K562 (cell line): ENCODE results near the gene DDT. TPM values are rescaled to one million over a fixed set of nuclear protein-coding genes. Genes with fewer than 3 reads are reported as not detected.

Experiments used
- CC2D1A ChIP-seq: fragments of 450-650 bp; IDR thresholded peaks from 2 replicates; pipeline ENCODE4 v1.6.1; 2017; ENCODE audit warnings: mild to moderate bottlenecking
- CTBP1 ChIP-seq: fragments of 450-650 bp; IDR thresholded peaks from 2 replicates; pipeline ENCODE4 v1.6.1; 2016; ENCODE audit warnings: borderline replicate concordance
- ETV6 ChIP-seq, 3 experiments: fragments of 150-350 bp in 1 of 3; sonication (generic) in 1 of 3; formaldehyde crosslinking in 1 of 3; IDR thresholded peaks; 2 replicates each; pipeline versions ENCODE4 v1.6.1 to v1.8.0; 2014 to 2022; ENCODE audit warnings: borderline replicate concordance in 2 of 3, low read depth in 2 of 3, antibody characterized with exemption in 1 of 3, low read length in 1 of 3, mild to moderate bottlenecking in 1 of 3, missing genetic modification reagents in 1 of 3
- FOXK2 ChIP-seq, 2 experiments: fragments of 450-650 bp; IDR thresholded peaks in 1 of 2; conservative IDR thresholded peaks in 1 of 2; 2 replicates each; pipeline ENCODE4 v1.6.1; 2016; ENCODE audit warnings: low read depth in 2 of 2, mild to moderate bottlenecking in 1 of 2
- HMG20A ChIP-seq: fragments of 450-650 bp; formaldehyde crosslinking; conservative IDR thresholded peaks from 2 replicates; pipeline ENCODE4 v1.4.0; 2020; ENCODE audit warnings: mild to moderate bottlenecking, mixed read lengths
- MCM5 ChIP-seq: fragments of 450-650 bp; IDR thresholded peaks from 2 replicates; pipeline ENCODE4 v1.6.1; 2016; ENCODE audit warnings: low read depth
- MLLT1 ChIP-seq, 2 experiments: fragments of 450-650 bp; IDR thresholded peaks; 2 replicates each; pipeline ENCODE4 v1.6.1; 2016
- POLR2AphosphoS2 ChIP-seq: IDR thresholded peaks from 2 replicates; pipeline ENCODE4 v1.6.1; 2012; ENCODE audit warnings: low read length, improper control_type of control experiment
- PRPF4 ChIP-seq: fragments of 200-400 bp; formaldehyde crosslinking; IDR thresholded peaks from one replicate; pipeline ENCODE4 v1.6.1; 2017; ENCODE audit warnings: low read length, low read depth, mild to moderate bottlenecking; ENCODE audit not compliant: insufficient read depth, poor library complexity, severe bottlenecking
- RCOR1 ChIP-seq, 2 experiments: IDR thresholded peaks; 2 replicates each; pipeline ENCODE4 v1.6.1; 2012; ENCODE audit warnings: low read depth in 2 of 2, low read length in 2 of 2, borderline replicate concordance in 1 of 2, improper control_type of control experiment in 1 of 2
- SFPQ ChIP-seq: fragments of 200-400 bp; formaldehyde crosslinking; IDR thresholded peaks from 2 replicates; pipeline ENCODE4 v1.6.1; 2017; ENCODE audit warnings: mild to moderate bottlenecking, low read depth, low read length, moderate library complexity
- SMARCE1 ChIP-seq: fragments of 450-650 bp; IDR thresholded peaks from 2 replicates; pipeline ENCODE4 v1.7.1; 2016; ENCODE audit warnings: mild to moderate bottlenecking
- SNAPC5 ChIP-seq: fragments of 250-450 bp; sonication (Bioruptor Pico); IDR thresholded peaks from 2 replicates; pipeline ENCODE4 v1.8.0; 2021; ENCODE audit warnings: moderate library complexity, mild to moderate bottlenecking, inconsistent platforms
- SOX6 ChIP-seq: fragments of 450-650 bp; IDR thresholded peaks from 2 replicates; pipeline ENCODE4 v1.6.1; 2014; ENCODE audit warnings: mild to moderate bottlenecking
- STAT6 ChIP-seq: sonication (generic); formaldehyde crosslinking; IDR thresholded peaks from 2 replicates; pipeline ENCODE4 v1.8.1; 2023; ENCODE audit warnings: mild to moderate bottlenecking, missing genetic modification reagents
- TAF15 ChIP-seq: fragments of 200-400 bp; formaldehyde crosslinking; IDR thresholded peaks from 2 replicates; pipeline ENCODE4 v1.6.1; 2017; ENCODE audit warnings: mild to moderate bottlenecking, low read depth, low read length, moderate library complexity
- TAL1 ChIP-seq: fragments of 450-650 bp; IDR thresholded peaks from 2 replicates; pipeline ENCODE4 v1.6.1; 2016; ENCODE audit warnings: mild to moderate bottlenecking
- ZKSCAN1 ChIP-seq: fragments of 150-350 bp; IDR thresholded peaks from 2 replicates; pipeline ENCODE4 v1.6.1; 2016; ENCODE audit warnings: low read depth, low read length
- ZNF41 ChIP-seq: fragments of 250-450 bp; sonication (Bioruptor Pico); conservative IDR thresholded peaks from 2 replicates; pipeline ENCODE4 v1.4.0; 2020; ENCODE audit warnings: mild to moderate bottlenecking
- ZNF77 ChIP-seq: fragments of 250-450 bp; sonication (Bioruptor Pico); IDR thresholded peaks from 2 replicates; pipeline ENCODE4 v1.5.0; 2020
- polyA plus RNA-seq, 8 experiments: library from polyadenylated mRNA; depleted of rRNA in 4 of 8; stranded (reverse) in 5 of 8; unstranded in 3 of 8; fragments of >200 nt; fragmentation: Nextera tagmentation in 2 of 8; fragmentation: Illumina TruSeq in 1 of 8; extraction: Ambion mirVana in 2 of 8; extraction: Trizol in 1 of 8; gene quantifications; 2 replicates each; pipeline versions ENCODE4 v1.2.1 to v1.2.3, GENCODE V29; 2011 to 2014; ENCODE audit warnings: inconsistent platforms in 1 of 8, missing spikeins in 1 of 8
- total RNA-seq, 7 experiments: library from RNA; depleted of rRNA in 6 of 7; stranded (reverse); fragments of >200 nt in 6 of 7; fragmentation: Illumina TruSeq in 2 of 7; extraction: Trizol in 2 of 7; gene quantifications; 2 replicates each; pipeline versions ENCODE4 v1.2.1 to v1.2.3, GENCODE V29; 2011 to 2021; ENCODE audit warnings: low replicate concordance in 1 of 7

The DDT gene
- total and polyA plus RNA-seq, 9 of the 15 experiments (the other 6 are each of a cell fraction or from before 2014, with no cell fraction given) = 24.0 to 209 (median 63.2) TPM

- TF ChIP-seq PRPF4 (no peak), SNAPC5 (no peak), ETV6 (IDR thresholded peaks at IDR 0.05; ENCODE audit: borderline replicate concordance in 1 of 2, low read depth in 2 of 2, low read length in 1 of 2) (no peak), ETV6 (CRISPR knock-in tag; IDR thresholded peaks at IDR 0.05; ENCODE audit: borderline replicate concordance) (no peak), TAF15 (no peak), STAT6 (no peak), SFPQ (no peak), FOXK2 (conservative IDR thresholded peaks at IDR 0.05 in 1 of 2, IDR thresholded peaks at IDR 0.05 in 1 of 2; ENCODE audit: low read depth in 2 of 2) (no peak), POLR2AphosphoS2 (no peak), MCM5 (no peak), SMARCE1 (peak; percentile 31; the same call in 1 of the 2 replicates), RCOR1 (IDR thresholded peaks at IDR 0.05; ENCODE audit: borderline replicate concordance in 1 of 2, low read depth in 2 of 2, low read length in 2 of 2) (peak in 1 of 2 experiments; percentile 73; a peak in 2 of 4 replicates), CC2D1A (no peak), ZNF77 (CRISPR knock-in tag) (no peak), TAL1 (peak; percentile 65), ZNF41 (CRISPR knock-in tag) (no peak), MLLT1 (IDR thresholded peaks at IDR 0.05) (no peak), ZKSCAN1 (no peak), HMG20A (CRISPR knock-in tag) (no peak), SOX6 (peak; percentile 42; the same call in 1 of the 2 replicates), CTBP1 (peak; percentile 59; the same call in 1 of the 2 replicates)
These were observed 35.8 kb downstream of the DDT start (continued) for GRCh38 chr22:23938328-23939016.
